Measurements from ENCODE around the gene FSHR.

- TF ChIP-seq CTCF (IDR thresholded peaks at IDR 0.05) = no peak
- no peak for TF ChIP-seq POLR2A (IDR thresholded peaks at IDR 0.05)
- no peak for TF ChIP-seq POLR2AphosphoS5 (IDR thresholded peaks at IDR 0.05)
- no peak for TF ChIP-seq EP300 (IDR thresholded peaks at IDR 0.05)
These were observed 30.7 kb downstream of the FSHR start for GRCh38 chr2:49123600-49123999.

Measured in upper lobe of left lung (tissue), 4 donors.